ENCODE results near the gene IL17F. TPM values are rescaled to one million over a fixed set of nuclear protein-coding genes. Genes with fewer than 3 reads are reported as not detected.

The IL17F gene
- total RNA-seq, 4 donors from 2014 or later = not detected

- Histone ChIP-seq H3K27ac (no peak overlapping the region), H3K4me1 (peaks cover 0 to 4% of the 10 kb centered on the region in 2 donors), H3K4me3 (replicated peaks in 1 of 3) (no peak overlapping the region), H3K36me3 (no peaks in the 10 kb centered on the region), H3K27me3 (no peaks in the 10 kb centered on the region), H3K9me3 (no peaks in the 10 kb centered on the region)
- WGBS, 2 donors = 32 to 35% methylated on average over 15 of the region's 15 CpGs
- intact Hi-C loops (cut with DNase I) = no loop called here
- DNase-seq = peak; percentile 37 to 48
- TF ChIP-seq POLR2A (IDR thresholded peaks at IDR 0.05) = no peak
- TF ChIP-seq, protein P1, sequence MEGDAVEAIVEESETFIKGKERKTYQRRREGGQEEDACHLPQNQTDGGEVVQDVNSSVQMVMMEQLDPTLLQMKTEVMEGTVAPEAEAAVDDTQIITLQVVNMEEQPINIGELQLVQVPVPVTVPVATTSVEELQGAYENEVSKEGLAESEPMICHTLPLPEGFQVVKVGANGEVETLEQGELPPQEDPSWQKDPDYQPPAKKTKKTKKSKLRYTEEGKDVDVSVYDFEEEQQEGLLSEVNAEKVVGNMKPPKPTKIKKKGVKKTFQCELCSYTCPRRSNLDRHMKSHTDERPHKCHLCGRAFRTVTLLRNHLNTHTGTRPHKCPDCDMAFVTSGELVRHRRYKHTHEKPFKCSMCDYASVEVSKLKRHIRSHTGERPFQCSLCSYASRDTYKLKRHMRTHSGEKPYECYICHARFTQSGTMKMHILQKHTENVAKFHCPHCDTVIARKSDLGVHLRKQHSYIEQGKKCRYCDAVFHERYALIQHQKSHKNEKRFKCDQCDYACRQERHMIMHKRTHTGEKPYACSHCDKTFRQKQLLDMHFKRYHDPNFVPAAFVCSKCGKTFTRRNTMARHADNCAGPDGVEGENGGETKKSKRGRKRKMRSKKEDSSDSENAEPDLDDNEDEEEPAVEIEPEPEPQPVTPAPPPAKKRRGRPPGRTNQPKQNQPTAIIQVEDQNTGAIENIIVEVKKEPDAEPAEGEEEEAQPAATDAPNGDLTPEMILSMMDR (IDR thresholded peaks at IDR 0.05) = peak in 4 of 6 experiments; percentile 44 to 61 (median 54)
Measured at GRCh38 chr6:52233975-52234823, 10.1 kb downstream of the IL17F start.

DNA sequence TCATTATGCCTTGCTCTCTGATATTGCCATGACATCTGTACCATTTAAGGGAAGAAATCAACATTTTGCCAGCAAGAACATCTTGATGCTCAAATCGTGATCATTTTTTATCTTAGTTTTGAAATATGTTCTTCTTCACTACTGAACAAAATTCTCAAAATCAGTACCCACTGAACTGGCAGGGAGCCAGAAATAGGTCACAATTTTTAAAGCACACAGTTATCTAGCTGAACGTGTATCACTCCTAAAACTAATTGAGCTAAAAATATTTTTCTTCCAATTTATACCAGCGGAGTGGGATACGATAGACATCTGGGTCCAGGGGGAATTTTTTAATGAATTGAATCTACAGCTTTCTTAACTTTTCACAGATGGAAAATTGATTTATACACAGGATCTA is 11.3 kb downstream of the IL17F start:
- H3K27ac ChIP-seq = no peak overlapping the region
- H3K9me3 ChIP-seq = no peaks in the 10 kb centered on the region
- H3K36me3 ChIP-seq = no peaks in the 10 kb centered on the region
- 62 to 74% methylated on average over 4 of the region's 4 CpGs for WGBS, 2 donors
- H3K27me3 ChIP-seq = no peaks in the 10 kb centered on the region
- no peak for TF ChIP-seq POLR2A (IDR thresholded peaks at IDR 0.05)
- TF ChIP-seq, protein P1 (IDR thresholded peaks at IDR 0.05) = no peak
- H3K4me3 ChIP-seq (replicated peaks in 1 of 3) = no peak overlapping the region
- intact Hi-C loops (cut with DNase I) = no loop called here
- DNase-seq = no peak
- peaks cover 0 to 4% of the 10 kb centered on the region in 2 donors for H3K4me1 ChIP-seq

- no peaks in the 10 kb centered on the region for H3K9me3 ChIP-seq
- intact Hi-C loops (cut with DNase I) = no loop called here
- 67 to 84% methylated on average over 8 of the region's 8 CpGs for WGBS, 2 donors
- DNase-seq = no peak
- H3K27me3 ChIP-seq = no peaks in the 10 kb centered on the region
- no peak overlapping the region for H3K4me3 ChIP-seq (replicated peaks in 1 of 3)
- no peak overlapping the region for H3K27ac ChIP-seq
- peaks cover 0 to 4% of the 10 kb centered on the region in 2 donors for H3K4me1 ChIP-seq
- H3K36me3 ChIP-seq = no peaks in the 10 kb centered on the region
- TF ChIP-seq, protein P1 (IDR thresholded peaks at IDR 0.05) = no peak
- TF ChIP-seq POLR2A (IDR thresholded peaks at IDR 0.05) = no peak
Measured at GRCh38 chr6:52231406-52232127, 12.7 kb downstream of the IL17F start.

DNA sequence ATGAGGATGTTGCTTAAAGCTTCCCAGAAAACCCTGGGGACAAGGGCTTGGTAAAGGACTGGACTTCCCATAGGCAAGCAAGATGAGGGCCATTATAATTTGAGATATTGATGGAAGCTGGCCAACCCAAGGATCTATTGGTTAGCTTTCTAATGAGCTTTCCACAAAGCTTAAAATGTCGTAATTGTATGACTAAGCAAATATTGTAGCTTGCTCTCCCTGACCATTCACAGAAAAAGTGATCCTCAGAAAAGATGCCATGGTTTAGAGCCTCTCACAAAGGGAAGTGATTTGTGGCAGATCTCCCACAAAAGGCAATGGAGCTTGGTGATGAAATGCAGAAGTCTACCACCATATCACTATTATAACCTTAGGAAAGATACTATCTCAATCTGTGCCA is 13.6 kb downstream of the IL17F start:
- intact Hi-C loops (cut with DNase I) = no loop called here
- H3K9me3 ChIP-seq = no peaks in the 10 kb centered on the region
- 84% methylated on average over 1 of the region's 1 CpG for WGBS, 2 donors

More for the DNA sequence above, 13.6 kb downstream of the IL17F start:
- TF ChIP-seq, protein P1 (IDR thresholded peaks at IDR 0.05) = no peak
- no peak for TF ChIP-seq POLR2A (IDR thresholded peaks at IDR 0.05)
- Histone ChIP-seq H3K4me1 (peaks cover 0 to 4% of the 10 kb centered on the region in 2 donors), H3K27ac (no peak overlapping the region), H3K27me3 (no peaks in the 10 kb centered on the region), H3K4me3 (replicated peaks in 1 of 3) (no peak overlapping the region), H3K36me3 (no peaks in the 10 kb centered on the region)
- no peak for DNase-seq

All from thyroid gland (tissue), 4 donors.